ENCODE results near the gene GRIPAP1.

DNA sequence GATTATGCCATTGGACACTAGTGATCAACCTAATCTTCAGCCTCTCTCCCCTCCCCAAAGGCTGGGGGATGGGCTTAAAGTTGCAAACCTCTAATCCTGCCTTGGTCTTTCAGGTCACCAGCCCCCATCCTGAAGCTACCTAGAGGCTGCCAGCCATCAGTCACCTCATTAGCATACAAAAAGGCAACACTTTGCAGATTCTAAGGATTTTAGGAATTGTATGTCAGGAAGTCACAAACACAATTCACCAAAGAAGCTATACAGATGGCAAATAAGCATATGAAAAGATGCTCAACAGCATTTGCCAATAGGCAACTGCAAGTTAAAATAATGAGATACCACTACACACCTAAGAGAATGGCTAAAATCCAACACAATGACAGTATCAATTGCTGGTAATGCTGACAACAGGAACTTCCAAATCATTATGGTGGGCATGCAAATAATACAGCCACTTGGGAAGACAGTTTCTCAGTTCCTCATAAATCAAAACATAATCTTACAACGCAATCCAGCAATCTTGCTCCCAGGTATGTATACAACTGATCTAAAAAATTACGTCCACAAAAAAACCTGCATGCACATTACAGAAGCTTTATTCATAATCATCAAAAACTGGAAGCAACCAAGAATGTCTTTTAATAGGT is 74.2 kb downstream of the GRIPAP1 start:
- TF ChIP-seq POLR2AphosphoS5 (IDR thresholded peaks at IDR 0.05; ENCODE audit: low read depth, low read length) (no peak), POLR2A (IDR thresholded peaks at IDR 0.05; ENCODE audit: low read depth, low read length) (no peak), TAF1 (IDR thresholded peaks at IDR 0.05; ENCODE audit: low read depth, low read length) (no peak)

Measured in GM12891 (cell line).